Central memory CD4-positive, alpha-beta T cell (primary cell): ENCODE data around the gene AK9.

Source experiments
- DNase-seq: peaks from one replicate; pipeline ENCODE4 v3.0.0; 2022

The AK9 gene

DNA sequence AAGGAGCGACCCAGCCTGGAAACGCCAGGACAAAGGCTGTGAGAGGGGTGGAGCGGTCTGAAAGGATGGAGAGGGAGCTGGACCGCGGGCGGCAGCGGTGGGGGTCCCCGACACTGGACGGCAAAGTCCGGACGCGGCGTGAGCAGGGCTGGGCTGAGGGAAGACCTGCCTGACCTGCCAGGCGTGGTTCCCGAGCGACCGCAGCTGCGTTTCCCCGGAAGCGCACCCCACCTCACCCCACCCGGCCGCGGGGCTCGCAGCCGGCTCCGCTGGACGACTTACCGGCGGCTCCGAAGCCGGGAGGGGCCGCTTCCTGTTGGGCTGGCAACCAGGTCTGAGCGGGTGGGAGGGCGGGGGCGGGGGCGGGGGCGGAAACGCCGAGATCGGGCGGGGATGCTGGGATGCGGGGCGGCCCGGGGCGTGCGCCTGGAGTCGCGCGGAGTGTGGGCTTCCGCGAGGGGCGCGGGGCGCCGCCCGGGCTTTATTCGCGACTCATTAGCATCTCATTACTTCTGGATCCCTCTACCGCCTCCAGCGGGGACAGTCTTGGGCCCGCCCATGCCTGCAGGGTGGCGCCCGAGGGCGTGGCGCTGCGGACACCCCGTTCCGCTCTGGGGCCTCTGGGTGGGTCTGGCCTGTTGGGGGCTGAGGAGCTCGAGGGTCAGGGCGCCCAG, 235.4 kb downstream of the AK9 start, which contains the start of gene MICAL1:
Gene MICAL1, minus strand, starts transcription at position 336 of the 674 bp plus-strand sequence. CDS start 1,576 bp downstream, outside the sequence.
- peak; percentile 81 for DNase-seq

- DNase-seq, result peak; percentile 88
Measured at GRCh38 chr6:109454496-109455436, 236.2 kb downstream of the AK9 start.

DNA sequence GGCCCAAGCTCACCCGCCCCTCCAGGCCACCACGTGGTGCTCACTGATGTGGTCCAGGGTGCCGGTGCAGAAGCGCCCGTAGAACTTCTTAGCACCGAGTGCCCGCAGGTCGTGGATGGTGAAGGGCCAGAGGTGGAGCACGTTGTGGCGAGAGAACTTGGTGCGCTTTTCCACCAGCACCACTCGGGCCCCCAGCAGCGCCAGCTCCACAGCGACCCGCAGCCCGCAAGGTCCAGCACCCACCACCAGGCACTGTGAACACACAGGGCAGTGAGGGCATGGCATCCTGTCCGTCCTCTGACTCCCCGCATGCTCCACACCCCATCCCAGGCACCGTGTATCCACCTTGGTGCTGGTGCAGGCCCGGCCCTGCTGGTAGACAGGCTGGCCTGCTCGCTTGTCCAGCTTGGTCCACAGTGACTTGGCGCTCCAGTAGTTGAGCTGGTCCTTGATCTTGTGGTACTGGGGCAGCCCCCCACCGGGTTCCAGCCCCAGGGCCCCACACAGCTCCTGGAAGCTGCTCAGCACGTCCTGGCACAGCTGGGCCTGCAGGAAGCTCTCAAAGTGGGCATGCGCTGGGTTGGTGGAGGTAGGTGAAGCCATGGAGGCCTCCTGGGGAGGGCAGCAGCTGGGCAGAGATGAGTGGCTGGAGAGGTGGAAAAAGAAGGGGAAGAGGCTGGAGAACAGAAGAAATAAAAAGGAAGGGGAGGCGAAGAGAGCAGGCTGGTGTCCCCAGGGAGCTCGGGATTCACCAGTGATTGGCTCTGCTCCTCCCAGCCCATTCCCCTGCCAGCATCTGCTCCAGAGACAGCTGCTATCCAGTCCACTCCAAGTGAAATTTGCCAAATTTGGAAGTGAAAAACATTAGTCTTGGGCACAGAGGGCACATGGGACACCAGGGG, 237.2 kb downstream of the AK9 start:
- no peak for DNase-seq

- DNase-seq, result no peak
Measured at GRCh38 chr6:109453156-109453555, 237.8 kb downstream of the AK9 start.

GRCh38 chr6:109452181-109452580, 238.8 kb downstream of the AK9 start:
- DNase-seq, result no peak

GRCh38 chr6:109451376-109451775, 239.6 kb downstream of the AK9 start:
- DNase-seq, result no peak

- DNase-seq, result no peak
Measured at GRCh38 chr6:109450801-109451200, 240.2 kb downstream of the AK9 start.

GRCh38 chr6:109449795-109450673, 241.0 kb downstream of the AK9 start:
- peak; percentile 37 for DNase-seq

GRCh38 chr6:109449064-109449794, 241.8 kb downstream of the AK9 start:
- no peak for DNase-seq

- DNase-seq, result no peak
Measured at GRCh38 chr6:109448615-109449014, 242.4 kb downstream of the AK9 start.

- no peak for DNase-seq
Measured at GRCh38 chr6:109447878-109448555, 243.0 kb downstream of the AK9 start.

- DNase-seq, result no peak
Measured at GRCh38 chr6:109447087-109447486, 243.9 kb downstream of the AK9 start.

DNA sequence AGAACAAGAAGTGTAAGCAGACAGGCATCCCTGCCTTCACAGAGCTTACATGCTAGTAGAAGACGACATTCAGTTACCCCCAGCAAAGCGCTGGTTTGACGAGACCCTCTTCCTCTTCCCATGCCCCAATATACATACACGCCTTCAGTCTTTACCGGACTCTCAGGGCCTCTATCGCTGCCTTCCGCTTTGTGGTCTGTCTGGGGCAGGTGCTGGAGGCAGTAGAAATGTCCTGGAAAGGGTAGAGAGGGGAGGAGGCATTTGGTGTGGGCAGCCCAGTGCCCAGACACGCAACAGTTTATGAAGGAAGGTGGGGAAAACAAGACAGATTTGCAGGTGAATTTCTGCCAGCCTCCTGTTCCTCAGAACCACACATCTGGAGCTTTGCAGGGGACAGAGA, 244.5 kb downstream of the AK9 start:
- DNase-seq, result no peak

- no peak for DNase-seq
Measured at GRCh38 chr6:109446072-109446471, 244.9 kb downstream of the AK9 start.

GRCh38 chr6:109445382-109445781, 245.6 kb downstream of the AK9 start:
- no peak for DNase-seq

DNA sequence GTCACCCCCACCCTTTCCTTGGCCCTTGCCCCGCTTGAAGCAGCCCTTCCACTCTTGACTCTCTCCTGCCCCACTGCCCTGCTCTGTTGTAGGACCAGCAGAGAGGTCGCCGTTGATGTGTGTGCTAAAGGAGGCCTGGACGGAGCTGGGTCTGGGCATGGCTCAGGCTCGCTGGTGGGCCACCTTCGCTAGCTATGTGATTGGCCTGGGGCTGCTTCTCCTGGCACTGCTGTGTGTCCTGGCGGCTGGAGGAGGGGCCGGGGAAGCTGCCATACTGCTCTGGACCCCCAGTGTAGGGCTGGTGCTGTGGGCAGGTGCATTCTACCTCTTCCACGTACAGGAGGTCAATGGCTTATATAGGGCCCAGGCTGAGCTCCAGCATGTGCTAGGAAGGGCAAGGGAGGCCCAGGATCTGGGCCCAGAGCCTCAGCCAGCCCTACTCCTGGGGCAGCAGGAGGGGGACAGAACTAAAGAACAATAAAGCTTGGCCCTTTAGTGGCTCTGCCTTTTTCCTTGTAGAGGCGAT, 247.5 kb downstream of the AK9 start:
- DNase-seq, result no peak
